Hypothalamus (tissue), 51 donors: ENCODE data around the gene DACH2.

Source experiments
- DNase-seq, 51 donors: peaks; one replicate each; lab custom pipeline; 2025; lab: John Stamatoyannopoulos, UW

DACH2 gene

DNA sequence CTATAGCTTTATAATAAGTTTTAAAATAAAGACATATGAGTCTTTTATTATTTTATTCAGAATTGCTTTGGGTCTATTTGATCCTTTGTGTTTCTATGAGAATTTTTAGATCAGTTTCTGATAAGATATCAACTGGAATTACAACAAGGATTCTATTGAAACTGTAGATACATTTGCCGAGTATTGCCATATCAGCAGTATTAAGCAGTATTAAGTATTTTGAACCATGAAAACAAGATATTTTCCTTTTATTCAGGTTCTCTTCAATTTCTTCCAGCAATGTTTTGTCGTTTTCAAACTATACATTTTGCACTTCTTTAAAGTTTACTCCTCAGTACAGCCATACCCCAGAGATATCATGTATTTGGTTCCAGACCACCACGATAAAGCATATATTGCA, 598.8 kb downstream of the DACH2 start:
- DNase-seq = no peak

DNA sequence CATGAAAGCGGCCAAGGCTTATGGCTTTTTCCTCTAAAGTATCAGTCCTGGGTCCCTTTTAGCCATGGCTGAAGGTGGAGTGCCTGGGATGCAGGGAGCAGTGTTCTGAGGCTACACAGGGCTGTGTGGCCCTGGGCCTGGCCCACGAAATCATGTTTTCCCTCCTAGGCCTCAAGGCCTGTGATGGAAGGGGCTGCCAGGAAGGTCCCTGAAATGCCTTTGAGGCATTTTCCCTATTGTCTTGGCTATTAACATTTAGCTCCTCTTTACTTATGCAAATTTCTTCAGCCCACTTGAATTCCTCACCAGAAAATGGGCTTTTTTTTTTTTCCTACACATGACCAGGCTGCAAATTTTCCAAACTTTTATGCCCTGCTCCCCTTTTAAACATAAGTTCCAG, 657.0 kb downstream of the DACH2 start:
- no peak for DNase-seq

DNA sequence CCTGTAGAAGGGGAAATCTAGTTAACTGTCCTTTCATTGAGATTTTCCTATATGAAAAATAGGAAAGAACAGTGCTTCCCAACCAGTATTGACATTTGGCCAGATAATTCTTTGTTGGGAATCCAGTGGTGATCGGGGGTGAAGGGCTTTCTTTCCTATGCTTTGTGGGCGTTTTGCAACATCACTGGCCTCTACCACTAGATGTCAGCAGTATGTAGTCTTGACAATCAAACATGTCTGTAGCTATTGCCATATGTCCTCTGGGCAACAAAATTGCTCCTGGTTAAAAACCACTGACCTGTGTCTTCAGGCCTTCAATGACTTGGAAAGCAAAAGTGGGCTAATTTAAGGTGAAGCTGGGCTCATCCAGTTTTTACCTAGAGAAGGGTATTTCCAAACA, 658.5 kb downstream of the DACH2 start:
- no peak for DNase-seq

DNA sequence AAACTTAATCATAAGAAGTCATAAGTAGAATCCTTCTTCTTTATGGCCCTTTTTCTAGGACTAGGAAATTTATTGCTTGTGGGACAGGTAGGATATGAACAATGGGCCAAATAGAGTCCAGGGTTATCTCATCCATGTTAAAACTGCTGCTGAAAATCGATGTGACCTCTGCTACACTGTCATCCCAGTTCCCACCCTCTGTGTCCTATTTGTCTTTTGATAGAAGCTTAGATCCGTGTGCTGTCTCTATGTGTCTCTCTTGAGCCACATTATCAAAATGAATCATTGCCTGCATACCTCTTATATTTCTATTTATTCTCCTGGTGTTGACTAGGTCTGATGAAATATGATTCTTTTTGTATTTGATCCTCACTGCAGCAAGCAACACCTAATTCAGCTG, 661.4 kb downstream of the DACH2 start:
- no peak for DNase-seq

DNA sequence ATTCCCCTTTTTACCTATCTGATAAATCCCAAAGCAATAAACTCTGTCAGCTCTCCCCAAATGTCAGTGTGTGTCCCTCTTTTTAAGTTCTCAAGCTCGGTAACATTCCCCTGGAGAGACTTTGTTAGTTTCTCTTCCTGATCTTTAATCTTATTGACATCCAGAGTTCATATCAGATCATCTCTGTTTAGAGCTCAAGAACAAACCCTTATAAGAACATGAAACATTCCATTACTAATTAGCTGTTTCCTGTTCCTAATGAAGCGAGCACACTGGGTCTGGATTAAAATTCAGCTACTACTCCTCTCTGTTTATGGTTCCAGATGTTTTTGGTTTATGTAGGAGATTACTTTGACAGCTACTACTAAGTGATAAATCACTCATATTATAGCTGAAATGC, 681.5 kb downstream of the DACH2 start:
- no peak for DNase-seq

DNA sequence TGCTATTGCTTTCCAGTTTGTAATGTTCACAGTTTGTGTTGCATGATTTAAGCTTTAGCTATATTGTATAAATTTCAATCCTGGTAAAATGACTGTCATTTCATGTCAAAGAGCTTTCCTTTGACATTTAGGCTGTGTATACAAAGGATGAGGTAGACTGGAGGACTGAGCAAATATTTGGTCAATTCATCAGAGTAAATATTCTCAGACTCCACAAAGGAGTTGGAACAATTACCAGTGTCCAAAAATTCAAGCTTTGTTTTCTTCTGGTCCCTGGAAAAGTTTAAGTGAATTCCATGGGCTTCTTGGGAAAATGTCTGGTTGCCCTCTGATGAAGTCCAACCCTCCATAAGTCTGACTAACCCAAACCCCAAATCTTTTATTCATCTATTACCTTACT, 682.4 kb downstream of the DACH2 start:
- no peak for DNase-seq

DNA sequence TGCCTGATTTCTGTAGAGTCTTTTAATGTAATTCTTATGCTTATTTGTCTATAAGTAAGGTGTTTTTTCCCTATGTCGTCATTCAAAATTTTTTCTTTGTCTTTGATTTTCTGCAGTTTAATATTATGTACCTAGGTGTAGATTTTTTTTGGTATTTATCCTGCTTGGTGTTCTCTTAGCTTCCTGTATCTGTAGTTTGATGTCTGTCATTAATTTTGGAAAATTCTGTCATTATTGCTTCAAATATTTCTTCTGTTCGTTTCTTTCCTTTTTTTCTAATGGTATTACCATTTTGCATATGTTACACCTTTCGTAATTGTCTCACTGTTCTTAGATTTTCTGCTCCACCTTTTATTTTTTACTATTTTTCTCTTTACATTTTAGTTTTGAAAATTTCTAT, 696.9 kb downstream of the DACH2 start:
- DNase-seq = no peak
